GM18519 (cell line): Measurements from ENCODE around the gene CNTD1.

Experiments
- ATAC-seq: cut with Tn5 transposase; IDR thresholded peaks from one replicate; pipeline ENCODE4 v1.9.1; 2021; ENCODE audit warnings: mild to moderate bottlenecking, moderate library complexity; ENCODE audit not compliant: unreplicated experiment, low FRiP score

The CNTD1 gene

GRCh38 chr17:42803074-42803883 lies 4.6 kb downstream of the CNTD1 start:
- ATAC-seq = no peak

DNA sequence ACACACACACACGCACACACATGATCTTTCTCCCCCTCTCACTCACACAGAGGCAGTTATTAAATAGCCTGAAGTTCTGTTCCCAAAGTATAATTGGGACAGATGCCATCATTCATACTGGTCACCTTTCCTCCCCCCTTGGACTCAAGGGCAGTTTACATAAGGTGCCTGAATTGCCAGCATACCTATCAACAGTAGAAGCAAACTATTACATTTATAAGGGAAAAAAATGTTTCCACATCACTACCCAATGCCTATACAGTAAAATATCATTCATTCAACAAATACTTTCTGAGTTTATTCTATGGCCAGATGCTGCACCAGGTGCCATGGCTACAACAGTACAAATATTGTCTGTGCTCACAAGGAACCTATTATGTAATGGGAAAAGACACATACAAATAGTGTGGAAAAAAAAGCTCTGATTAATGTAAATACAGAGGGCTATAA lies 6.3 kb downstream of the CNTD1 start:
- no peak for ATAC-seq

DNA sequence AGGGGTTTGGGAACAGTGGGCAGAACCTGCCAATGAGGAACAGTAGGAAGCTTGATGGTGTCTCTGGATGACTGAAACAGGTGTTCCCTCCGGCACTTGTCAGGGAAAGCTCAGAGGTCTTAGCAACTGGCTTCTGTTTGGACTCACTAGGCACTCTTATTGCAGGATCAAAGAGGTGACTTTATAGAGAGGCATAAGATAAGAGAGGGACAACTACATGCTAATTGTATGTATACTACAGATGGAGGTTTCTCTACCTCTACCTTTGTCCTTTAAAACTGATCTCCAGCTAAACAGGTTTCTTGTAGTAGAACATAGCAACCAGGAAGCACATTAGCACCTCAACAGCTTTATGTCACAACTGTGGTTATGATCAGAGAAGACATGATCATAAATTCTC lies 7.6 kb downstream of the CNTD1 start:
- ATAC-seq = no peak

DNA sequence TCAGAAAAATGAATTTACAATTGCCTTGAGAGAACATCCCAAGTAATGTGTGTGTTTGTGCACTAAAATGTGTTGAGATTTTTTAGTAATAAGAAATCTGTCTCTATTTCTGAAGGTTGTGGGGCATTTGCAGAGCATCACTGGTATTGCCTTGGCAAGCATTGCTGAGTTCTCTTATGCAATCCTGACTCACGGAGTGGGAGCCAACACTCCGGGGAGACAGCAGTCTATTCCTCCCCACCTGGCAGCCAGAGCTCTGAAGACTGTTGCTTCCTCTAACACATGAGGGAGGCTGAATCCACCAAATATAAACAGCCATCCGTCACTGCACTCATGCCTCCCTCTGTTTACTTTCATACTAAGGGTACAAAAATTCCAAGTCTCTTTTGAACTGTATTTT lies 10.6 kb downstream of the CNTD1 start:
- no peak for ATAC-seq

DNA sequence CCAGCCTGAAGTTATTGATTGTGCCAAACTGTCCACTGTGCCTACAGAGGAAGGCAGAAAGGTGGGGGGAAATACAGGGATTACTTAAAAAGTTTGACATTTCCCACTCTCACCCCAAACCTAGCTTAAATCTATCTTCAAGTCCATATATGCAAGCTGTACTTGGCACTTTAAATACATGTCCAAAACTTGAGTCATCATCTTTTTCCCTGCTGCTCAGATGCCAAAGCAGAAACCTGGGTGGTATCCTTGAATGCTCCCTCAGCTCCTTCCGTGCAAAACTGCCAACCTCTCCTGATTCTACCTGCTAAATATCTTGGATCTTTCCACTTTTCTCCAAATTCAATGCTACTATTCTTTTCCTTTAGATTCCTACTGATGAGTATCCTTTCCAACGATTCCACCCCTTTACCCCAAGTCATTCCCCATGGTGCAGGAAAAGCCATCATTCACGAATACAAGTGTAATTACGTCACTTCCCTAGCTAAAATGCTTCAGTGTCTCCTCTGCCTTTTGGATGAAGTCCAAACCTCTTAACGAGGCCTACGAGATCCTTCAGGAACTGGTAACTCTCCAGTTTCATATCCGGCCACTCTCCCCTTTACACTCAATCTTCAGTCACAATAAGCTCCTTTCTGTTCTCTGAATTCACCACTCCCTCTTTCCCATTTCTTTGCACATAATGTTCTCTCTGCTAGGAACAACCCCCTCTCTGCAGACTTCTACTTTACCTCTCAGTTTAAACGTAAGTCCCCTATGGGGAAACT lies 16.2 kb downstream of the CNTD1 start:
- no peak for ATAC-seq

- no peak for ATAC-seq
Measured at GRCh38 chr17:42817866-42818265, 19.2 kb downstream of the CNTD1 start.

DNA sequence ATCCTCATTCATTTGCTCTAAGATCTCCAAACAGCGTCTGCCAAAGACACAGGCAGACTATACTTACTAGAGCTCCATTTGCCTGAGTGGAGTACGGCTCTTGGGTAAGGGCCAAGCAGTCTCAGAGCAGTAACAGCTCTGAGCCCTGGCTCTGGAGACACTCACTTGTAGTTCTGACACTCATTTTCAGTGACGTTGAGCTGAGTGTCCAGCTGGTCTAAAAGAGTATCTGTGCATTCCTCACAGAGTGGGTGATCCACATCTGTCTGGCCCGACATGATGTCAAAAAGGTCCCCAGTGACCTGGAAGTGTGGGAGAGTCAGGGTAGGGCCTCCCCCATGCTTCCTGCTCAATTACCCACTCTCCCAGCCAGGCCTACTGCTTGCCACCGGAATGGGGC lies 19.7 kb downstream of the CNTD1 start:
- no peak for ATAC-seq

GRCh38 chr17:42819939-42820535 lies 21.4 kb downstream of the CNTD1 start:
- ATAC-seq = no peak

- no peak for ATAC-seq
Measured at GRCh38 chr17:42821176-42821575, 22.5 kb downstream of the CNTD1 start.

DNA sequence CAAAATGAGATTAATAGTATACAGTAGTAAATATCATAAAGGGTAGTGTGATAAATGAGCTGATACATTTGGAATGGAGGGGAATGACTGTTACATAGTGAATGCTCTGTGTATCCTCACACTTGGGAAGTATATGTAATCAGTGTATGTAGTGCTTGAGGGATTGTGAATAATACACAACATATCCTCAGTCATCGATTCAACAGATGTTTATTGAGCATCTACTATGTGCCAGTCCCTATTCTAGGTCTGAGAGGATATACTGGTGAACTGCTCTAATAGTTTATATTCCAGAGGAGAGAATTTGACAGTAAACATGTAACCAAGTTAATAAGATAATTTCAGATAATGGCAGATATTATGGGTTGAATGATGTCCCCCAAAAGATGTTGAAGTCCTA lies 28.8 kb downstream of the CNTD1 start:
- ATAC-seq = no peak

DNA sequence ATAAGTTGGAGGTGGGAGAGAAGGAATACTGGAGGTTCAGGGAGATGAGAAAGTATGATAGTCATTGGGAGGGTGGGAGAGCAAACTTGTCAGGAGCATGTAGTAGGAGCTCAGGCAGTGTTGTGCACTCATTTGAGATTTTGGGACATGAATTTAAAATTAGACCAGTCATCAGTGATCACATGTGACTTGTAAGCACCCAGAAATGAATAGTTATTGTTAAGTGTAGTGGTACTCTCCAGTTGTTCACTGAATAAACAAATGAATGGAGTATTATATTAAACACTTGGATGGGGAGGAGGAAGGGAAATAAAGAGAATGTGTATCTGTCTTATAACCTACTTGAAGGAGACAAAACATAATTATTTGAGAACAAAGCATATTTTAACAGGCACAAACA lies 32.3 kb downstream of the CNTD1 start:
- ATAC-seq = no peak

DNA sequence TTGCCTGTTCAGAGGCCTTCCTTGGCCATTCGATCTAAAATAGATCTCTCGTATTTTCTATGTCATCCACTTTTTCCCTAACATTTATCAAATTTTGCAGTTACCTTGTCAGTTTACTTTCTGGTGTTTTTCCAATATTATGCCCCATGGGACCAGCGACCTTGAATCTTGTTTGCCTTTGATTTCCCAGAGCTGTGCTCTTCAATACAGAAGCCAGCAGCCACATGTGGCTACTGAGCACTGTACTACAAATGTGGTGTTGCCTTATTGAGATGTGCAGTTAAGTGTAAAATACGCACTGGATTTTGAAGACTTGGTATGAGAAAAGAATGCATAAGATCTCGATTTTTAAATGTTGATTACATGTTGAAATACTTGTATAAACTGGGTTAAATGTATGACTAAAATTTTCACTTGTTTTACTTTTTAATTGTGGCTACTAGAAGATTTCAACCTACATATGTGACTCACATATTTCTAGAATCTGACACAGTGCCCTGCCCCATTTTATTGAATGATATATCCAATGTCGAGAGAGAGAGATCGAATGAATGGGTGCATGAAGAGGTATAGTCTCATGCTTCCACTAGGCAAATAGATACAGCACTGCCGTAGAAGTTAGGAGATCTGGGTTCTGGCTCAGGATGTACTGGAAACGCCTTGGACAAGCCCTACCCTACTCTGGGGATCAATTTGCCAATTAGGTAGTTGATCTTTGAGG lies 33.7 kb downstream of the CNTD1 start:
- ATAC-seq = no peak

DNA sequence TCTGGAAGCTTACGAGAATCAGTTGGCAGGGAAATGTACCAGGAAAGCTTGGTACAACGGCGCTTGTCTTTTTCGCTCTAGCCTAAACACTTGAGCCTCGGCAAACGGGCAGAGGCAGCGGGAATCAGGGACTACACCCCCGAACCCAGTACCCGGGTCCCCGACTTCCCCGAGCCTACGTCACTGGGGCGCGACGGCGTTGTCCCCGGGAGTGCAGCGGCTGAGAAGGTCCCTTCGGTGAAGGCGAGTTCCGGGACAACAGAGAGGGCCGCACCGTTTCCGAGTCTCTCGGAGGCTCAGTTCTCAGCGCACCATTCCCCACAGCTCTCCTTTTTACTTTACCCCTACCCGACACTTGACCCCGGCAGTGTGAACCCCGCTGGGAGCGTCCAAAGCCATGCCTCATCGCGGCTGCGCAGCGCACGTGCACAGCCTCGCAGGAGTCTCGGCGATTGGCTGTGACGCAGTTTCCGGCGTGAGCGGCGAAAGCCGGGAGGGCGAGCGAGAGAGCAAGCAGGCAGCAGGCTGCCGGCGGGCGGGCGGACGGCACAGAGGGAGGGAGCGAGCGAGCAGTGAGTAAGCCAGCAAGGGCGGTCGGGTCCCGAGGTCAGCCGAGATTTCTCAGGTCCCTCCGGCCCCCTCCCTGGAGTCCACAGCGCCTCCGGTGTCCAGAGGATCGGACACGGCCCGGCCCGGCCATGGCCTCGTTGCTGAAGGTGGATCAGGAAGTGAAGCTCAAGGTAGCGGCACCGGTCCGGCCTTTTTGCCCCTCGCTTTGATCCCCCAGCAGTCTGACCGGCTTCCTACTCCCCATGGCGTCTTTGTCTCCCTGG lies 34.5 kb downstream of the CNTD1 start, which contains the start of gene PSME3:
Gene PSME3, plus strand, starts transcription at position 464 of the 833 bp plus-strand sequence. Its CDS starts 235 bp downstream, at position 699.
- ATAC-seq = peak; percentile 76

GRCh38 chr17:42833767-42834422 lies 35.2 kb downstream of the CNTD1 start:
- no peak for ATAC-seq

GRCh38 chr17:42835732-42836131 lies 37.1 kb downstream of the CNTD1 start:
- ATAC-seq = no peak

GRCh38 chr17:42841975-42842685 lies 43.5 kb downstream of the CNTD1 start:
- ATAC-seq = no peak

GRCh38 chr17:42843358-42843934 lies 44.8 kb downstream of the CNTD1 start:
- no peak for ATAC-seq

GRCh38 chr17:42844271-42844670 lies 45.6 kb downstream of the CNTD1 start, which contains the start of gene AOC2:
TSS of gene AOC2 (plus strand) at chr17:42844580. CDS start at chr17:42844627, 47 bp downstream.
- no peak for ATAC-seq
